A204.1 (cell line): Measurements from ENCODE around the gene PCDH19.
"Not testable (repeated sequence)": the region's sequence is repeated elsewhere in the genome, so short reads cannot be mapped to it uniquely, and the experiment has no call there.

Source experiments
- FAIRE-seq: peaks from 2 replicates; lab custom pipeline; 2012; peaks lifted over from hg19 to GRCh38; lab: Jason Lieb, UNC

PCDH19 gene, protein sequence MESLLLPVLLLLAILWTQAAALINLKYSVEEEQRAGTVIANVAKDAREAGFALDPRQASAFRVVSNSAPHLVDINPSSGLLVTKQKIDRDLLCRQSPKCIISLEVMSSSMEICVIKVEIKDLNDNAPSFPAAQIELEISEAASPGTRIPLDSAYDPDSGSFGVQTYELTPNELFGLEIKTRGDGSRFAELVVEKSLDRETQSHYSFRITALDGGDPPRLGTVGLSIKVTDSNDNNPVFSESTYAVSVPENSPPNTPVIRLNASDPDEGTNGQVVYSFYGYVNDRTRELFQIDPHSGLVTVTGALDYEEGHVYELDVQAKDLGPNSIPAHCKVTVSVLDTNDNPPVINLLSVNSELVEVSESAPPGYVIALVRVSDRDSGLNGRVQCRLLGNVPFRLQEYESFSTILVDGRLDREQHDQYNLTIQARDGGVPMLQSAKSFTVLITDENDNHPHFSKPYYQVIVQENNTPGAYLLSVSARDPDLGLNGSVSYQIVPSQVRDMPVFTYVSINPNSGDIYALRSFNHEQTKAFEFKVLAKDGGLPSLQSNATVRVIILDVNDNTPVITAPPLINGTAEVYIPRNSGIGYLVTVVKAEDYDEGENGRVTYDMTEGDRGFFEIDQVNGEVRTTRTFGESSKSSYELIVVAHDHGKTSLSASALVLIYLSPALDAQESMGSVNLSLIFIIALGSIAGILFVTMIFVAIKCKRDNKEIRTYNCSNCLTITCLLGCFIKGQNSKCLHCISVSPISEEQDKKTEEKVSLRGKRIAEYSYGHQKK (N-terminal part only)

DNA sequence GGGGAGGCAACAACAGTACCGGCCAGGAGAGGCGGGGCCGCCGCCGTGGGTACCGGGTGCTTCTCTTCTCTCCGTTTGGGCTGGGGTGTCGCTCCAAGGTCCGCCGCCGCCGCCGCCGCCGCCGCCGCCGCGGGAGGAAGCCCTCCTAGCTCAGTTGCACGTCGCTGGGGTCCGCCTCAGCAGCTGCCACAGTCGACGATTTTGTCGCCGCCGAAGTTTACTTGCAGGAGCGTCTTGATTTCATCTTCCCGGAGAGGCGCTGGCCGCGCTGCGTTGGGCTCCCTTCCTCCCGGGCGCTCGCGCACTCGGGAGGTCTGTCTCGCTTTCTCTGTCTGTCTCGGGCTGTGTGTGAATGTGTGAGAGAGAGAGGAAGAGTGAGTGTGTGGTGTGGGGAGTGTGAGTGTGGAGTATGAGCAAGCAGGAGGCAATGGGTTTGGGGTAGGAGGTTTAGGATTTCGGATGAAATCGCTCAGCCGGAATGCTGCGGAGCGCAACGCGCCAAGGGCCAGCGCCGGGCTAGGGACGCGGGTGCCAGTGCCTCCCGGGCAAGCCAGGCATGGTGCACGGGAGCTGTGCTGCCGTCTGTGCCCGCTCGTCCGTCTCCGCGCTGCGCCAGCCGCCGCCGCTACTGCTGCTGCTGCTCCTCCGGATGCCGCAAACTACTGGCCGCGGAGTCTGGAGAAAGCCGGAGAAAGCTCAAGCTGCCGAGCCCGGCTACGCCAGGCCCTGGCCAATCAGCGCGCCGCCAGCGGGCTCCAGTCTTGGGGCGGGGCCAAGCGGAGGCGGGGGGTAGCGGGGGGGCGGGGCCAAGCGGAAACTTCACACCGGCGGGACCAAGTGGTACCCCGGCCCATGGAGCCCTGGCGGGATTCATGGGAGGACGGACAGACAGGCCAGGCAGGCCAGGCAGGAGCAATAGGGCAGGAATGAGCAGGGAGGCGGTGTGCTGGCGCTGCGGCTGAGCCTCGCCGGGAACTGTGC, at the start of gene PCDH19:
PCDH19 (minus strand) TSS at position 664 of the 981 bp plus-strand sequence. CDS start 1,676 bp downstream, outside the sequence.
- no peak for FAIRE-seq

DNA sequence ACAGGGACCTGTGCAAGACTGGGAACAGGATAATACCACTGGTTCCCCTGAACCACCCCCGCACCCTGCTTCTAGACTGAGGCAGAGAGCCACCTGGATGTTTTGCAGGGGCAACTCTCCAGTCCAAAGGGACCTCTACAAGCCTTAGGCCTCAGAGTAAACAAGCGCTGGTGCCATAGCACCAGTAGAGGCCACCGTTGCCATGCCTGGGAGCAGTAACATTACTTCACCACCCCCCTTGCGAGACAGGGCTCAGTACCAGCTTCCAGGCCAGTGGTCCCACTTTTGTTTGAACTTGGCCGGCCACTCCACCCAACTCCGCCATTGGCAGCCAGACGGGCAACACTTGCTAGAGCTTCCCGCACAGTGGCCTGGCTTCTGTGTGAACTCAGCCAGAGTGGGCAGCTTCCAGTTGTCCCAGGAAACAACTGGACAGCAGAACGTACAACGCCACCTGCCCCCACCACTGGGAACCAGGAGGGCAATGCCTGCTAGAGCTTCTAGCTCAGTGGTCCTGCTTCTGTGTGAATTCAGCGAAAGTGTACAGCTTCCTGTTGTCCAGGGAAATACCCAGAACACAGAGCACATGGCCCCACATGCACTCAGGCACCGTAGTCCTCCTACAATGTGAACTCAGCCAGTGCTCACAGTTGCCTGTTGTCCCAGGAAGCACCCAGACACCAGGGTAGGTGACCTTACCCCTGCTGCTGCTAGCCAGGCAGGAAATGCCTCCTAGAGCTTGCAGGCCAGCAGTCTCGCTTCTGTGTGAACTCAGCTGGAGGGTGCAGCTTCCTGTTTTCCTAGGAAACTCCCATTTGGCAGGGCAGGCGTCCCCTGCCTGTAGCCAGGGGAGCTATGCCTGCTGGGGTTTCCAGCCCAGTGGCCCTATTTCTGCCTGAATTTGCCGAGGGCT, 39.9 kb upstream of the PCDH19 start:
- no peak for FAIRE-seq

DNA sequence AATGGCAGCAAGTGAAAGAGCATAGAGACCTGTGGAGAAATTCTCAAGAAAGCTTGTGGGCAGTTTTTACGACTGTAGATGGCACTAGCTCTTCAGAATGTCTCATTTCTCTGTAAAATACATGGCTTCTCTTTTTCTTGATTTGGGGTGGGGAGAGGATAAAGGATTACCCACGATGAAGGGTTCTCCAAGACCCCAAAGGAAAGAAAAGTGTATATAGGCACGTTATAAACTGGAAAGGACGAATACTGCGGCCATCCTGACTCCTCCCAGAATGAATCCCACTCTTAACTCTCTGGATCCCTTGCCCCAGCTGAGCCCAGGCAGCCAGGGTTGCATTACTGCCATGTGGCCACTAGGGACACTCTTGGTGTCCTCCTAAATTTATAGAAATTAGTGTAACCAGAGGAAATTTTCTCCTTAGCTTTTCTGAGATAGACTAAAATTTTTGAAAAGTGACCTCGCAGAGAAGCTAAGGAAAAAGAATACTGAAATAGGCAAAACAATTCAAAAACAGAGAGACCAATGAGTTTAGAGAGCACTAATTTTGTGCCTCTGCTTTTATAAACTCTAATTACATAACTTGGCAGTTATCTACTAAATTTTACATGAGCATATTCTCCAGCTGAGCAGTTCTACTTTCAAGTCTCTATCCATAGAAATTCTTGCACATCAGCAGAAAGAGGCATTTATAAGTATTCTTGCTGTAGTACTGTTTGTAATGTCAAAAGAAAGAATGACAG, 37.8 kb upstream of the PCDH19 start:
- no peak for FAIRE-seq

DNA sequence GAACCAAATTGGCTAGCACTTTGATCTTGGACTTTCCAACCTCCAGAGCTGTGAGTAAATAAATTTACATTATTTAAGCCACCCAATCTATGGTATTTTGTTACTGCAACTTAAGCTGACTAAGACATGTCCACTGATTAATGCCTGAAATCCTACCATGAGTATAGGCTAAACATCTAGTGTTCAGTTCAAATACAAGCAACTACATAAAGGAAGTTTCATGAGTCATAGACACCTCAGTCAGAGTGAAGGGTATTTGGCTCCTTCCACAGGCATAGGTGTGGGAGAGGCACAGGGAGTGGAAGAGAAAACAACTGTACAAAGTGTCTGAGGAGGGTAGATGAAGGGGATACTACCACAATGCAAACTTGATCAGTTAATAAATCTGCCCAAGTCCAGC, 35.5 kb upstream of the PCDH19 start:
- no peak for FAIRE-seq

DNA sequence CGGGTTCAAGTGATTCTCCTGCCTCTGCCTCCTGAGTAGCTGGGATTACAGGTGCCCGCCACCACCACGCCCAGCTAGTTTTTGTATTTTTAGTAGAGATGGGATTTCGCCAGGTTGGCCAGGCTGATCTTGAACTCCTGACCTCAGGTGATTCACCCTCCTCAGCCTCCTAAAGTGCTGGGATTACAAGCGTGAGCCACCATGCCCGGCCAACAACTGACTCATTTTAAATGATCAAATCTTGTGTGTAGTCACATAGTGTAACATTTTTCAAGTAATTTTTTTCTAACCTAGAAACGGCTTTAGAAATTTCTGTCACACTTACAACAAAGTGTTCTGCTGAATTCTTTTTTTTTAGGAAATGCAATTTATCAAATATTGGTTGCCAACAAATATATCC, 31.2 kb upstream of the PCDH19 start:
- FAIRE-seq = not testable (repeated sequence)

DNA sequence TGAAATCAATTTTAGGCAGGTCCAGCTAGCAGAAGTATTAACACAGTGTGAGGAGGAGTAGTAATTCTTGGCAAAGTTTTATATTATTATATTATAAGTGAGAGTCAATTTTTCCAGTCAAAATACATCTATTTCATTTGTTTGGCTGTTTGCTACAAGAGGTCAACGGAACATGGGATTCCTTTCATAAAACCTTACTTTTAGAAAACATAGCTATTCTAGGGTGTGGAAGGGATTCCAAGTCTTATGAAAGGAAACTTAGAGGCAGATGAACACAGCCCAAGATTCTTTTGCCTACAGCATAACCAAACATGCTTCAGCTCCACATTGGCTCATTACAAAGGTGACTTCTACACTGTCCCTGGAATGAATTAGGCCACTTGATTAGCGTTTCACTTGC, 29.9 kb upstream of the PCDH19 start:
- no peak for FAIRE-seq

DNA sequence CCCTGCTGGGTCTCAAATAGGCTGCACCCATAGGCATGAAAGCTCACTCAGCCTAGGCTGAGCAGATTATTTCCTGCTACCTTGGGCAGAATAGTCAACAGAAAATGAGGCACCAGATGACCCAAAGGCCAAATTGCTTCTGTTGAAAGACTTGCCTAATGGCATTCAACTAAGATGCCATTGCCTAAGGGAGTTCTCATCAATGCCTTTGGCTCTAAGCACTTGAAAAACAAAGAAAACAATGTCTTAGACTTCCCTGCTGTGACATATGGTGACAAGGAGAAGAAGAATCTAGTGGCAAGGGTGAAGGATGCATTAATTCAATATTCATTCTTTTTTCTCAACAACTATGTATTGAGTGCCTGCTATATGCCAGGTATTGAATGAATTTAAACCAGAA, 25.7 kb upstream of the PCDH19 start:
- FAIRE-seq = no peak

DNA sequence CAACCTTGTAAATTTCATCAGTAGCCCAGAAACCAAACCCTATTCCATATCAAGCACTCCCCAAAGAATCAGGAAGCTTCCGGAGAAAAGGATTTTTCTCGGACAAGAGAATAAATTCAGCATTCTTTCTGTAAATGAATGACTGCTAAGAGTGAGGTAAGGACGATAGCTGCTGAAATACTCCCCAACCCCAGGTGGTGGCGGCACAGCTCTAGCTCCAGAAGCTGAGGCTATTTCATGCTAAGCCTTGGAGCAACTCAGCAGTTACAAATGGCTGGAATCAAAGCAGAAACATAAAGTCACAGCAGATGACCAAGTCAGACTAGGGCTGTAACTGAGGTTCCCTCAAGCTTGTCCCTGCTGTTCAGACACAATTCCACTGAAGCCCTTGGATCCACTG, 13.9 kb upstream of the PCDH19 start:
- no peak for FAIRE-seq

DNA sequence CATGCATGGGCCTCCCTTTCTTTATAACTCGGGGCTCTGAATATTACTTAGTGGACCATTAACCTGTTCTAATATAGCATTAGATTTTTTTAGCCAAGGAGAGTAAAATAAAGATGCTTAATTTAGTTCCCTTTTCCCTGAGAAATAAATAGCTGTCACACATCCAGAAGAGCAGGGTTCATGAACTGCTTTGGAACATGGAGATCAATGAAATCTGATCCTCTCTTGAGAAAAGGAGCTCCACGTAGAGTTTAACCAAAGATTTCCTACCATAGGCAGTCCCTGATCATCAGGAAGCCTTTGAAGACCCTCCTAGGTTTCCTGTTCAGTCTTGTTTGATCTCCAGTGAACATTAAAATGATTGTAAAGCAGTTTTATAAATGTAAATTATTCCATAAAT, 8.5 kb upstream of the PCDH19 start:
- FAIRE-seq = no peak

DNA sequence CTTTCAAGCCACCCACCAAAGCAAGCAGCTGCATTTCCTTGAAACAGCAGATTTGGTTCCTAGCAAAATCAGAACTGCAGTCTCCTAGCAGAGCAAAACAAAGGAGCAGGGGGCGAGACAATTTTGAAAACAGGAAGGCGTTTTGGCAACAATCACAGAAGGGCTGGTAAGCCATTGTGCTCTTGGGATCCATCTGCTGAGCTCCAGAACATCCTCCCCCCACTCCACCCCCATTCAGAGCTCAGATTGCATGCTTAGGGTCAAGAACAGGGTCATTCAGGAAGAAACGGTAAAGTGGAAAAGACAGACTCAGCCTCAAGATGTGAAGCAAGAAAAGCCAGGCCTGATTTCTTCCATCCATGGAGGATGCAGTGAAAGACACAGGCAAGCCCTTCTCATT, 7.6 kb upstream of the PCDH19 start:
- no peak for FAIRE-seq

DNA sequence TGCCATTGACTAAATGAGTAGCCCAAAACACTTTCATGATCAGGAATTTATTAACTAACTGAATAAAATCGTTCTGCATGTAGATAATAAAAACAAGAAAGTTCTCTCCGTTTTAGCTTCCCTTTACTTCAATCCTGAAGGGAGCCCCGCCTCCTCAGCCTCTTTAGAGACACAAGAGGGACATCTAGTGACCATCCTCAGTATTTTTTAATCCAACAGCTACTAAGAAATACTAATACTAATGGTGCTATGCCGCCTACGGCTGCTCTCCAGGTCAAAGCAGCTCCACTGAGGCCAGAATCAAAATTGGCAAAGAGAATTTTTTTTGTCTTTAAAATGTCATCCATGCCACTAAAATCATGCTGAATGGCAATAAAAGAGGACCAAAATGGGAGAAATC, 3.2 kb upstream of the PCDH19 start:
- peak; percentile 95 for FAIRE-seq

DNA sequence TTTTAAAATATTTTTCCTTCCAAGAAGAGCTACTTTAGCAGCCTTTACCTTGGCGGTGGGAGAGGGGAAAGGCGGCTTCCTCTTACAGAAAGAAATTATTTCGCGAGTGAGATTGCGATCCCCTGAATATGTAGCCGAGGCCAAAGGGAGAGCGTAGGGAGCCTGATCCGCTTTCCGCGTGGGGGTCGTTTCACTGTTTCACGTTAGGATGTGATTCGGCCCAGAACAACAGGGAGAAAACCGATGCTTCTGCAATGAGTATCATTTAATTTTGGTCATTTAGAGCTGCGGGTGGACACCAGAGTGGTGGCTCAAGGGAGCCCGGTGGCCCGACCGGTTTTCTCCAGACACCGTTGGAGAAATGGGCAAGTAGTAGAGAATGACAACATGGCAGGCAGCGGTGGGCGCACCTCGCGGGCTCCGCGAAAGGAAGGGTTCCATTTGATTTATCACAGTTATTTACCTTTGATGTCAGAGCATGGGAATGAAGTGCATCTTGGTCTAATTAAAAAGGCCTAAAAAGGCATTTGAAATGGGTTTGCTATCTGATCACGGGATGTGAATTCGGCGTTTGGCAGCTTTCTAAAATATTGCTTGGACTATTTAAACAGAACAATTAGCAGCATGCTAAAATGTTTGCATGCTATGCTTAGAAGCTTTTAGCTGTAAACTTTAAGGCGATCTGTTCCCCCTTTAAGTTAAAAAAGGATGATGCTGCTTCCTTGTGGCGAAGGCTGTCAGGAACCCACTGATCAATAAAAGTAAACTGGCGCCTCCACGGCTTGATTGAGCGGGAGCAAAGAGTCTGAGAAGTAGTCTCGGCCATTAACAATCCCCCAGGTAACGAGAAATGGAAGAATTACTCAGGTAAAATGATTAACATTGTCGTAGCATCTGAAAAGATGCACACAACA, 2.0 kb upstream of the PCDH19 start:
- FAIRE-seq = no peak

DNA sequence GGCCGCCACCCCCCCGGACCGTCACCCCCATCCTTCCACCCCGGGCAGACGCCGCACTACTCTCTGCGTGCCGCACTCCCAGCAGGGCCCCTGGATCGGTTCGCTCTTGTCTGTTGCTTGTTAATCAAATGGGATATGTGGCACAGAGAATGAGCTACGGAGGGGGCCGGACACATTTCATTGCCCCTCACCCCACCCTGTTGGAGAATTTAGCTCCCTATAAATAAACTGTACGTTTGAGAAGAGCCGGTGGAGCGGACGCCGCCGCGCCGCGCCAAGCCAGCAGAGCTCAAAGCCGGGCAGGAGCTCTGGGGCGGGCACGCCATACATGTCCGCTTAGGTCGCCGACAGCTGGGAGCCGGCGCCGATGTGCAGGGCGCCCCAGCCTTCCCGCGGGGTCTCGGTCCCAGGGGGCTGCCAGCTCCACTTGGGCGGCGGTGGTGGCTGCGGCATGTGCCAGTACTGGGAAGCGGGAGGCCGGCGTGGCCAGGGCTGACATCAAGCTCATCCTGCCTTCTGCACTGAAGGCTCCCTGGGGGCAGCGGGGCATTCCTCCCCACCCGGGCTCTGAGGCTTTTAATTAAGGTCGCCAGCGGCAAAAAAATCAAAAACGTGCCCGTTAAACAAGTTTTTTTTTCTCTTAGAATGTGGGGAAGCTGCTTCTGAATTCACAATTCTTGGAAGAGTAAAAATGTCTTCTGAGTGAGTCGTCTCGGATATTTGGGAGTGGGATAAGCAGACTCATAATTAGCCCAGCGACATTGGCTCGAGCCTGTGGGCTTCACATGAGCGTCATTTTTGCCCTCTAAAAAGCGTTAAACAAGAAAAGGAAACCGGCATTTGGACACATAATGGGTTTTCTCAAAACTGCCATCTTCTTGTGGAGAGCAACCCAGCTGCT, 1.1 kb upstream of the PCDH19 start:
- no peak for FAIRE-seq

DNA sequence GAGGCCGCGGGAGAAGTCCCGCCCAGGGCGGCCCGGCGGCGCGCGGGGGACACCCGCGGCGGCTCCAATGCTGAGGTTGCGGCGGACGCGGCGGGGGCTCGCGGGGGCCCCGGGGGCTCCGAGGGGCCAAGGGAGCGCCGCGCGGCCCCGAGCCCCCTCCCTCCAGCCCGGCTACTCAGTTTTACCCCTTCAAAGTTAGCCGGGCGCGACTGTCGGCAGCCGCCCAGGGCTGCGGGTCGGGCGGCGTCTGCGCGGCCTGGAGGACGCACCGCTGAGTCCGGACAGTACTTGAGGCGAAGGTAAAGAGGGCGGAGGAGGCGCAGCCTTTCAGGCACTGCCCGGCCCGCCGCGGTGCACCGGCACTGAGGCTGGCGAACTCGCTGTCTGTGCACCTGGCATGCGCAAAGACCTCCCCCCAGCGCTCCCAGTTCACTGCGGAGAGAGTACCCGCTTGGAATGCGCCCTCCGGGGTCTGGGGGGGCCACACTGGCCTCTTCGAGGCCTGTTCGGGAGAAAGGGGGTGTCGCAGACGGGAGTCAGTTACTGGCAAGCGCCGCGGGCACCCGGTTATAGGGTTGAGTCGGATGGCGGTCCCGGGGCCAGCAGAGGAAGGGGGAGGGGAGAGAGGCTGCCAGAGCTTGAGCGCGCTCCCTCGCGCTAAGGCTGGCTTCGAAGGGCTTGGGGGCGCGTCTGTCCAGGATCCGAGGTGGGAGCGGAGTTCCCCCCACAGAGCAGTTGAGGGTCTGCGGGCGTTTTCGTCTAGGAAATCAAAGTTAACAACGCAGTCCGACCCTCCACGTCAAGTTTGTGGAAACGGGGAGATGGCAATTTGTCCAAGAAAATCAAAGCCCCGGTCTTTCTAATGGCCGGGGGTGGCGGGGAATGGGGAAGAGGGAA, 1.1 kb downstream of the PCDH19 start:
- FAIRE-seq = no peak

DNA sequence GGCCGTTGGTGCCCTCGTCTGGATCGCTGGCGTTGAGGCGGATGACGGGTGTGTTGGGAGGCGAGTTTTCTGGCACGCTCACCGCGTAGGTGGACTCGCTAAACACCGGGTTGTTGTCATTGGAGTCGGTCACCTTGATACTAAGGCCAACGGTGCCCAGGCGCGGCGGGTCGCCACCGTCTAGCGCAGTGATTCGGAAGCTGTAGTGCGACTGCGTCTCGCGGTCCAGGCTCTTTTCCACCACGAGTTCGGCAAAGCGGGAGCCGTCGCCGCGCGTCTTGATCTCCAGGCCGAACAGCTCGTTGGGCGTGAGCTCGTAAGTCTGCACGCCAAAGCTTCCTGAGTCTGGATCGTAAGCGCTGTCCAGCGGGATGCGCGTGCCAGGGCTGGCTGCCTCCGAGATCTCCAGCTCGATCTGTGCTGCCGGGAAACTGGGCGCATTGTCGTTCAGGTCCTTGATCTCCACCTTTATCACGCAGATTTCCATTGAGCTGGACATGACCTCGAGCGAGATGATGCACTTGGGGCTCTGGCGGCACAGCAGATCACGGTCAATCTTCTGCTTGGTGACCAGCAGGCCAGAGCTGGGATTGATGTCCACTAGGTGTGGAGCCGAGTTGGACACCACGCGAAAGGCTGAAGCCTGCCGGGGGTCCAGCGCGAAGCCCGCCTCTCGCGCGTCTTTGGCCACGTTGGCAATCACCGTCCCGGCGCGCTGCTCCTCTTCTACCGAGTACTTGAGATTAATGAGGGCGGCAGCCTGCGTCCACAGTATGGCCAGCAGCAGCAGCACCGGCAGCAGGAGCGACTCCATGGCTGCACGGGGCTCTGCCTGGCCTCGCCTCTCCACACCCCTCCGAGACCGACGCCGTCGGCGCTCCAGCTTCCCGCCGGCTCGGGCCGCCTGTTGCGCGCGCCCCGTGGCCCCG, 2.0 kb downstream of the PCDH19 start:
- FAIRE-seq = no peak

DNA sequence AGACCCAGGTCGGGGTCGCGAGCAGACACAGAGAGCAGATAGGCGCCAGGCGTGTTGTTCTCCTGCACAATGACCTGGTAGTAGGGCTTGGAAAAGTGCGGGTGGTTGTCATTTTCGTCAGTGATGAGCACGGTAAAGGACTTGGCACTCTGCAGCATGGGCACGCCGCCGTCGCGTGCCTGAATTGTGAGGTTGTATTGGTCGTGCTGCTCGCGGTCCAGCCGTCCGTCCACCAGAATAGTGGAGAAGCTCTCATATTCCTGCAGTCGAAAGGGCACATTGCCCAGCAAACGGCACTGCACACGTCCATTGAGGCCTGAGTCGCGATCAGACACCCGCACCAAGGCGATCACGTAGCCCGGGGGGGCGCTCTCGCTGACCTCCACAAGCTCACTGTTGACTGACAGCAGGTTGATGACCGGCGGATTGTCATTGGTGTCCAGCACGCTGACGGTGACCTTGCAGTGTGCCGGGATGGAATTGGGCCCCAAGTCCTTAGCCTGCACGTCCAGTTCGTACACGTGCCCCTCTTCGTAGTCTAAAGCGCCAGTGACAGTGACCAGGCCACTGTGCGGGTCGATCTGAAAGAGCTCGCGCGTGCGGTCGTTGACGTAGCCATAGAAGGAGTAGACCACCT, 2.8 kb downstream of the PCDH19 start:
- FAIRE-seq = no peak
